Adrenal gland (tissue), 12 donors: ENCODE results near the gene PTPRJ. TPM values are rescaled to one million over a fixed set of nuclear protein-coding genes. Genes with fewer than 3 reads are reported as not detected.

ENCODE experiments used
- DNase-seq, 7 donors: peaks; one replicate each; pipeline ENCODE4 v3.0.0-alpha.2; 2019 to 2020
- H3K27ac ChIP-seq, 5 donors: fragments of 200-600 bp; sonication (generic) in 4 of 5; 1 replicate in 3 of 5; 2 replicates in 2 of 5; pipeline versions ENCODE4 v1.5.1 to v1.8.0; 2016 to 2020; ENCODE audit warnings: mild to moderate bottlenecking in 1 of 5
- H3K27me3 ChIP-seq: fragments of 200-600 bp; 2 replicates; pipeline ENCODE4 v1.8.0; 2021
- H3K36me3 ChIP-seq, 2 donors: fragments of 200-600 bp; replicated peaks in 1 of 2; 1 replicate in 1 of 2; 2 replicates in 1 of 2; pipeline versions ENCODE4 v1.5.1 to v1.8.0; 2018 to 2022
- H3K4me1 ChIP-seq, 2 donors: fragments of 200-600 bp; replicated peaks in 1 of 2; 1 replicate in 1 of 2; 2 replicates in 1 of 2; pipeline versions ENCODE4 v1.5.1 to v1.8.0; 2018 to 2021
- H3K4me3 ChIP-seq, 4 donors: fragments of 200-600 bp; sonication (generic) in 3 of 4; one replicate each; pipeline ENCODE4 v1.5.1; 2016 to 2018
- H3K9me3 ChIP-seq, 3 donors: fragments of 200-600 bp; sonication (generic) in 1 of 3; replicated peaks in 1 of 3; 1 replicate in 2 of 3; 2 replicates in 1 of 3; pipeline versions ENCODE4 v1.5.1 to v1.8.0; 2016 to 2021
- POLR2A ChIP-seq, 2 donors: fragments of 450-650 bp; IDR thresholded peaks; one replicate each; pipeline ENCODE4 v1.6.1; 2017; ENCODE audit warnings: antibody characterized with exemption in 2 of 2, mild to moderate bottlenecking in 2 of 2, moderate library complexity in 1 of 2
- WGBS, 4 donors: extraction: QIAGEN DNeasy Blood & Tissue Kit in 2 of 4; methylation state at CpG; one replicate each; pipeline versions ENCODE4 v1.1.5 to v1.1.7; 2013 to 2017; 5-methylcytosine and 5-hydroxymethylcytosine counted together
- intact Hi-C, 2 donors: fragments of 100-400 bp; cut with DNase I; formaldehyde crosslinking; loops; one replicate each; pipeline versions ENCODE4 v1.14.1 to v1.15.0; 2022 to 2023
- polyA plus RNA-seq, 3 donors: library from polyadenylated mRNA; stranded (reverse); fragments of 200-250 nt in 2 of 3; fragments of 350-450 nt in 1 of 3; fragmentation: Illumina TruSeq in 1 of 3; extraction: RNeasy Lipid Tissue Mini Kit (QIAGEN cat#74804) in 1 of 3; gene quantifications; one replicate each; pipeline ENCODE4 v1.2.3, GENCODE V29; 2013 to 2014
- total RNA-seq, 9 donors: library from RNA; depleted of rRNA in 4 of 9; stranded (reverse); fragments of >200 nt in 4 of 9; fragments of 120-200 nt in 1 of 9; fragmentation: NEBNext Ultra II Directional in 1 of 9; extraction: Animal tissue kit (Norgen Biotek cat#: 25700) in 1 of 9; gene quantifications; one replicate each; pipeline versions ENCODE4 v1.1.0 to v1.2.4, GENCODE V29; 2013 to 2023
- TF ChIP-seq, protein P1 (sequence below), 6 experiments: fragments of 450-650 bp in 4 of 6; fragments of 200-600 bp in 2 of 6; sonication (generic) in 1 of 6; IDR thresholded peaks; 1 replicate in 5 of 6; 2 replicates in 1 of 6; pipeline versions ENCODE4 v1.5.1 to v1.8.0; 2016 to 2021; ENCODE audit warnings: antibody characterized with exemption in 6 of 6, mild to moderate bottlenecking in 2 of 6, moderate library complexity in 1 of 6
- donor health status: healthy with polysubstance abuse.
- donor health status: Bipolar disorder and iron deficiency.
- donor health status: DM: yes; HTN: yes; CAD: no.
- donor health status: DM: no; HTN: no; CAD: no.
- donor health status: DM: no; HTN: no; CAD: no.
- donor health status: DM: yes; HTN: yes; CAD: no.

The PTPRJ gene
- total and polyA plus RNA-seq, 12 donors, result 1.4 to 16.9 (median 10.2) TPM

DNA sequence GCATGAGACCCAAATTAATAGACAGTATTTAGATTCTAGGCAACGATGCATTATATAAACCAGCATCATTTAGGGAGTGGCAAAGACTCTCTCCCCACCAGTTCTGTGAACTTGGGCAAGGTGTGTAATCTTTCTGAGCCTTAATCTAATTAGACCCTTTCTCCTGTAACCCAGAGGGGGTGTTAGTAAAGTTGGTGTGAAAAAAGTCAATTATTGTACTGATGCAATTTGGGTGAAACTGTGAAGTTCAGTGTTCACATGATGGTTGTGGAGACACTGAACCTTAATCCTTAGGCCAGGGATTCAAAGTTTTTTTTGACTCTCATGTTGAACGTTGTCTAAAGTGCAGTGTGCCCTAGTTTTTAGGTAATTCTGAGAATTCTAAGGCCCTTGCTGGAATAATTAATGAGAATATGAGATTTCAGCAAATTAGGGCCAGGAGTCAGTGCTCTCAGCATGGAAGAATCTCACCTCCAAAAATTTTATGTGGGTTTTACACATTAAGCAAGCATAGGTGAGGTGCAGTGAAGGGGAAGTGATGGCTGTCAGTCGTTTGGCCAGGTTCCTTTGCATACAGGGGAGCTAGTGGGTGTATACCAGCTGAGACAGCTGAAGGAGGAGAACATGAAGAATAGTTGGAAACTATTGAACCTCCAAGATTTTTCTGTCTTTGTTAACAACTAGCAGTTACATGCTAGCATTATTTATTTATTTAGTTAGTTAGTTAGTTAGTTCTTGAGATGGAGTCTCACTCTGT is 94.2 kb downstream of the PTPRJ start:
- Histone ChIP-seq H3K4me1 (no peaks in the 10 kb centered on the region), H3K27me3 (no peaks in the 10 kb centered on the region), H3K36me3 (no peaks in the 10 kb centered on the region), H3K27ac (no peak overlapping the region), H3K9me3 (no peaks in the 10 kb centered on the region), H3K4me3 (no peak overlapping the region)
- intact Hi-C loops, result no loop called here
- DNase-seq, result no peak
- no peak for TF ChIP-seq POLR2A (IDR thresholded peaks at IDR 0.05)
- 73 to 80% (median 74%) methylated on average over 3 of the region's 3 CpGs for WGBS, 4 donors

DNA sequence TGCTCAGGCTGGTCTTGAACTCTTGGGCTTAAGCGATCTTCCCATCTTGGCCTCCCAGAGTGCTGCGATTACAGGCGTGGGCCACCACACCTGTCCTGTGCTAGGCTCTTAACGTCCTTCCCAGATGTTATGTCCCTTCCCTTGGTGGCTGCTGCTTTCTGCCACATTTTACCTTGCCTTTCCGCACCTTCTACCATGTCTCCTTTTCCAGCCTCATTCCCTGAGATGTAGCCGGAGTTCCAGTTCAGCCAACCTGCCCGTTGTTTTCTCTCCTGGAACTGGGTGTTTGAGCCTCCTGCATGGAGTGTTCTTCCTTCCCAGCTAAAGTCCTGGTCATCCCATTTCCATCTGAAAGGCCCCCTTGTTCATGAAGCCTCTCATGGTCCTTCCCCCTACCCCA is 95.3 kb downstream of the PTPRJ start:
- no peak for TF ChIP-seq POLR2A (IDR thresholded peaks at IDR 0.05)
- TF ChIP-seq, protein P1, sequence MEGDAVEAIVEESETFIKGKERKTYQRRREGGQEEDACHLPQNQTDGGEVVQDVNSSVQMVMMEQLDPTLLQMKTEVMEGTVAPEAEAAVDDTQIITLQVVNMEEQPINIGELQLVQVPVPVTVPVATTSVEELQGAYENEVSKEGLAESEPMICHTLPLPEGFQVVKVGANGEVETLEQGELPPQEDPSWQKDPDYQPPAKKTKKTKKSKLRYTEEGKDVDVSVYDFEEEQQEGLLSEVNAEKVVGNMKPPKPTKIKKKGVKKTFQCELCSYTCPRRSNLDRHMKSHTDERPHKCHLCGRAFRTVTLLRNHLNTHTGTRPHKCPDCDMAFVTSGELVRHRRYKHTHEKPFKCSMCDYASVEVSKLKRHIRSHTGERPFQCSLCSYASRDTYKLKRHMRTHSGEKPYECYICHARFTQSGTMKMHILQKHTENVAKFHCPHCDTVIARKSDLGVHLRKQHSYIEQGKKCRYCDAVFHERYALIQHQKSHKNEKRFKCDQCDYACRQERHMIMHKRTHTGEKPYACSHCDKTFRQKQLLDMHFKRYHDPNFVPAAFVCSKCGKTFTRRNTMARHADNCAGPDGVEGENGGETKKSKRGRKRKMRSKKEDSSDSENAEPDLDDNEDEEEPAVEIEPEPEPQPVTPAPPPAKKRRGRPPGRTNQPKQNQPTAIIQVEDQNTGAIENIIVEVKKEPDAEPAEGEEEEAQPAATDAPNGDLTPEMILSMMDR (IDR thresholded peaks at IDR 0.05), result no peak
- Histone ChIP-seq H3K4me3 (no peak overlapping the region), H3K27ac (no peak overlapping the region), H3K4me1 (peaks cover 0 to 3% of the 10 kb centered on the region in 2 donors), H3K36me3 (no peaks in the 10 kb centered on the region), H3K9me3 (no peaks in the 10 kb centered on the region), H3K27me3 (no peaks in the 10 kb centered on the region)
- 92 to 97% (median 94%) methylated on average over 7 of the region's 7 CpGs for WGBS, 4 donors
- DNase-seq, result no peak
- intact Hi-C loops, result no loop called here

DNA sequence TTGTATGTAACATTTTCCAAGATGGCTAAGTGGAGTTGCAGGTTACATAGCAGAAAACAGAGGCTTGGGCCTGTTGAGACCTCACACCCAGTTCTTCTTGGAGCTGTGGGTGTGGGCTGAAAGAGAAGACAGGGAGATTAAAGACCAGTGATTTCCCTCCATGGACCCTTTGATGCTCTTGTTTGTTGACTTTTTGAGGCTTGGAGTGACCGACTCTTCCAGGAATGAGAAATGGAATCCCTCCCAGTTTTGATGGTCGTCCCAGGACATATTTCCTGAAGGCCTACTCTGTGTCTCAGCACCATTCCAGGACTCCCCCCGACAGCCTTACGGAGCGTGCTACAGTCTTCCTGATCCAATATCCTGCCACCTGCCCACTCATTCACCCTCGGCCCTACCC is 96.9 kb downstream of the PTPRJ start:
- 81 to 95% (median 88%) methylated on average over 6 of the region's 6 CpGs for WGBS, 4 donors
- no peak for DNase-seq
- Histone ChIP-seq H3K4me1 (peaks cover 0 to 6% of the 10 kb centered on the region in 2 donors), H3K36me3 (no peaks in the 10 kb centered on the region), H3K27me3 (no peaks in the 10 kb centered on the region), H3K9me3 (no peaks in the 10 kb centered on the region), H3K4me3 (no peak overlapping the region), H3K27ac (no peak overlapping the region)
- TF ChIP-seq POLR2A (IDR thresholded peaks at IDR 0.05), result no peak
- TF ChIP-seq, protein P1 (IDR thresholded peaks at IDR 0.05), result no peak
- intact Hi-C loops, result no loop called here

DNA sequence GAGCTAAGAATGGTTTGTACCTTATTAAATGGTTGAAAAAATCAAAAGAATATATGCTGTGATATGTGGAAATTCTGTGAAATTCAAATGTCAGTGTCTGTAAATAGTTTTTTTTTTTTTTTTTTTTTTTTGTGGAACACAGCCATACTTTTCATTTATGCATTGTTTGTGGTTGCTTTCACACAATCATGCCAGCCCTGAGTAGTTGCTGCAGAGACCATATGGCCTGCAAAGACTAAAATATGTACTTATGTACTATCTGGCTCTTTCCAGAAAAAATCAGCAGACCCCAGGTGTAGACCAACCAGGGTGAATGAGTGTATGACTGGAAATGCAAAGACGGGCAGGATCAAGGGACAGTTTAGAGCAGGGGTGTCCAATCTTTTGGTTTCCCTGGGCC is 98.3 kb downstream of the PTPRJ start:
- Histone ChIP-seq H3K4me3 (no peak overlapping the region), H3K36me3 (no peaks in the 10 kb centered on the region), H3K4me1 (peaks cover 0 to 12% of the 10 kb centered on the region in 2 donors), H3K27ac (no peak overlapping the region), H3K27me3 (no peaks in the 10 kb centered on the region), H3K9me3 (no peaks in the 10 kb centered on the region)
- no peak for DNase-seq
- intact Hi-C loops, result no loop called here
- TF ChIP-seq POLR2A (IDR thresholded peaks at IDR 0.05), result no peak
- TF ChIP-seq, protein P1 (IDR thresholded peaks at IDR 0.05), result no peak
- 90 to 100% (median 93%) methylated on average over 1 of the region's 1 CpG for WGBS, 4 donors

DNA sequence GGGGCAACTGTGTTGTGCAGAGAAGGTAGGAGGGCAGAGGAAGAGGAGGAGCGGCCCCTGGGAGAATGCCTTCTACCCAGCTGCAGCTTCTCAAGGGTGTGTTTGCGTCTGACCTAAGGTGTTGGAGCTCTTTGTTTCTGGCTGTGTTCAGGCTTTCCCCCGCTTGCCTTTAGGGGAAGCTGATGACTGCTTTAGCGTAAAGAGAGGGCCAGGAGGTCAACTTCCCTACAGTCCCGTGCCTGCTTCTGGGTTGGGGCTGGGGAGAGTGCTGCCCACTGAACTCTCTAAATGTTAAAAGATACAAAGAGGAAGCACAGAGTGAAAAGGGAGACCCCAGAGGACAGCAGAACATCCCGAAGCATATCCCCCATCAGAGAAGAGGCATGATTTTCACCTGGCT is 99.2 kb downstream of the PTPRJ start:
- intact Hi-C loops, result no loop called here
- H3K36me3 ChIP-seq, result no peaks in the 10 kb centered on the region
- 70 to 78% (median 75%) methylated on average over 6 of the region's 6 CpGs for WGBS, 4 donors
- peaks cover 0 to 12% of the 10 kb centered on the region in 2 donors for H3K4me1 ChIP-seq
- peak overlapping the region in 2 of 5 donors; percentile 32 to 45 for H3K27ac ChIP-seq
- DNase-seq, result peak in 2 of 7 donors; percentile 37 to 39
- no peak overlapping the region for H3K4me3 ChIP-seq
- no peaks in the 10 kb centered on the region for H3K9me3 ChIP-seq
- no peaks in the 10 kb centered on the region for H3K27me3 ChIP-seq
- TF ChIP-seq, protein P1 (IDR thresholded peaks at IDR 0.05), result no peak
- TF ChIP-seq POLR2A (IDR thresholded peaks at IDR 0.05), result no peak
